CD4-positive, alpha-beta T cell treated with Interleukin-17A for 1 hour (primary cell): ENCODE measurements around the gene SLC22A31.
"Not testable (repeated sequence)": the region's sequence is repeated elsewhere in the genome, so short reads cannot be mapped to it uniquely, and the experiment has no call there.

Experiments used
- DNase-seq: peaks from one replicate; pipeline ENCODE4 v3.0.0-alpha.2; 2020

SLC22A31 gene

DNA sequence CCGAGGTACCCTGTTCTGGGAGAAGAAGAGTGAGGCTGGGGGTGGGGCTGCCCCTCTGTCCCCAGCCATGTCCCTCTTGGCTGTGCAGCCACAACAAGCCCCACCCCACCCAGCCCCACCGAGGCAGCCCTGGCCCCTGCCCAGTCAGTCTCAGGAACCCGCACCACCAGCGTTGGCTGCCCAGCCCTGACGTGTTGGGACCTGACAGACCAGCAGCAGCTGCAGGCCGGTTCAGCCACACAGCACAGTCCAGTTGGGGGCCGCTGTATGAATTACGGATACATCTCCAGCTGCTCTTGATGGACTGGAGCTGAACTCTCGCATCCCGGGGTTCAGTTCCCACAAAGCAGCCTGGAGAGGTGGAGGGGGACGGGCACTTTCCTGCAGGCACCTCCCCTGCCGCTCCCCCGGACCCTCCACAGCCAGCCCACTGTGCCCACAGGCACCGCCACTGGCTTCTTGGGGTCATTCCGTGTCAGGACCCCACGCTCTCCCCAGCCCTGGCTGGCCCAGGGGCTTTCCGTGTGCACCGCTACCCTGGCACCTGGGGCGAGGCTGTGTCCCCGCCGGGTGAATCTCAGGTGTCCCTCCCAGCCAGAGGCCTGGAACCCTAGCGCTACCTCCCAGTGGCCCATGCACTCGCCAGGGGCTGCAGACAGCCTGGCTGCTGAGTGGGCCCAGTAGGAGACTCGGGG, 21.7 kb downstream of the SLC22A31 start:
- no peak for DNase-seq

DNA sequence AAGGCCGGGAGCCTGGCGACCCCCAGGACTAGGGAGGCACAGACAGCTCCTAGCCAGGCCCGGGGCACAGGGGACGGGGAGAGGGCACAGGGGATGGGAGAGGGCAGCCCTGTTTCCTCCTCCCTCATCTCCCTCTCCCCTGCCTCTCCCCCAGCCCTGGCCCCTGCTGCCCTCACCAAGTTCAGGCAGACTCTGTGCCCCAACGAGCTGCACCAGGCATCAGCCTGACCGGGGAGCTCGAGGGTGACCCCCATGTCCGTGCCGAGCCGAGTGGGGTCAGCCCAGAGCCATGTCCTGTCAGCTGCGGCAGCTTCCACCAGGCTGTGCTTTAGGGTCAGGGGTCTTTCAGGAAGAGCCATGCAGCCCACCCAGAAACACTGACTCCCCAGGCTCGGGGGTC, 22.8 kb downstream of the SLC22A31 start:
- DNase-seq = no peak

DNA sequence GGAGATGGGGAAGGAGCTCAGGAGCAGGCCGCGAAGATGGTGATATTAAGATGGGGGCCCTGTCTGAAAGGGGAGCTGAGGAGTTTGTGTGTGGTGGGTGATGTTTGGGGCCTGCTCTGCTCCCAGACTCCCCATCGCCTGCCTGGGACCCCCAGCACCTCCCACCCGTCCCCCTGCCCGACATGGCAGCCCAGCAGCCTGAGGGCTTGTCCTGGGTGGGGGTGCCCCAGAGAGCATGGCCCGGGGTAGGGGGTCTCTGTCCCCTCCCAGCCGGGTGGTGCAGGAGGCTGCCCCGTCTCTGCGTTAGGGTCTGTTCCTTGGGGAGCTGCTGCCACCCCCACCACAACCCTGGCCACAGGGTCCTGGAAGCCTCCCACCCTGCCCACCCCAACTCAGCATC, 23.6 kb downstream of the SLC22A31 start:
- DNase-seq = no peak

DNA sequence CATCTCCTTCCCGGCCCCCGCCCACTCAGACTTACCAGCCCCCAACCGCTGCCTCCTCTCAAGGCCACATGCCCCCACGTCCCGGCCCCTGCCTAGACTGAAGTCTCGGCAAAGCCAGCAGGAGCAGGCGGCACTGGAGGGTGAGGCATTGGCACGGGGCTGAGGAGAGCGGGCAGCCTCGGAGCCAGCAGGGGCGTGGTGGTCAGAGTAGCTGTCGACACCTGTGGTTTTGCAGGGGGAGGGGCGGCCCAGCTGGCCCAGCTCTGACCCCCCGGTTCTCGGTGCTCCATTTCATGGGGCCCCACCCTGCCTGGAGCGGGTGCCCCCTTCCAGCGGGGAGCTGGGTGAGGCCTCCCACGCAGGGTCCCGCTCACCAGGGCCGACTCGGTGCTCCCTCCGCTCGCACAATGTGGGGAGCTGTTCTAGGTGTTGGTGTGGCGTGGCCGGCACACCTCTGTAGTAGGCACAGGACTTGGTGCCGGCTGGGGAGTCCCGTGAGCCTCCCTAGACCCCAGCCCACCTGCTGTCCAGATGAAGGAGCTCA, 24.1 kb downstream of the SLC22A31 start:
- no peak for DNase-seq

DNA sequence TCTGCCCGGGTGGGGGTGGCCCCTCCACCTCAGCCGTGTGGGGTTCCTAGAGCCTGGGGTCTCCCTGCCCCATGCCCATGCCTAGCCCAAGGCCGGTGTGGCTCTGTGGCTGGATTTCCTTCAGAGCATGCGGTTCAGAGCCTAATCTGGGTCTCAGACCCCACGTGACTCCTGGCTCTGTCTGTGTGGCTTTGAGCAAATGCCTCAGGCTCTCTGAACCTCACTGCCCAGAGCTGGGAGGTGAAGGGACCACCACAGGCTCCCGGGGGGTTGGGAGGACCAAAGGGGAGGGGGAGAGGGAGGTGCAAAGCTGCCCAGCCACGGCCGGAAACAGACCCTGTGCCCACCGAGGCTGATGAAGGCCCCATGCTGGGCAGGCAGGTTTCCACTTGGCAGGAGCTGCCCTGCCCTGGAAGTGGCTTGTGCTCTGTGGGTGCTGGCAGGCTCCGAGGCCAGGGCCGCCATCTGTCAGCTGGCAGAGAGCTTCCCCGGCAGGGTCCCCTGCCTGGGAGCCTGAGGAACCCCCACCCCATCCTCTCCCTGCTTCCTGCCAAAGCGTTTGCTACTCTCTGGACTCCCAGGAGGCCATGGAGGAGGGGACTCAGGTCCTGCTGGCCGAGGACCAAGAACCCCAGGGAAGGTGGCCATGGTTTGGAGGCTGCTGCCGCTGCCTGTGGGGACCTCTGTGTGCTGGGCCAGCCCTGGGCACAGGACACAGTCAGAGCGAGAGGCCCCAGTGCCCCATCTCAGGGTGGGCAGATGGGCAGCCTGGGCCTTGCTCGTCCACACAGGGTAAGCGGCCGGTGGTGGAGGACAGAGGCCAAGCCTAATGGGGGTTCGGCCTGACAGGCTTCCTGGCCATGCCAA, 24.8 kb downstream of the SLC22A31 start:
- no peak for DNase-seq

DNA sequence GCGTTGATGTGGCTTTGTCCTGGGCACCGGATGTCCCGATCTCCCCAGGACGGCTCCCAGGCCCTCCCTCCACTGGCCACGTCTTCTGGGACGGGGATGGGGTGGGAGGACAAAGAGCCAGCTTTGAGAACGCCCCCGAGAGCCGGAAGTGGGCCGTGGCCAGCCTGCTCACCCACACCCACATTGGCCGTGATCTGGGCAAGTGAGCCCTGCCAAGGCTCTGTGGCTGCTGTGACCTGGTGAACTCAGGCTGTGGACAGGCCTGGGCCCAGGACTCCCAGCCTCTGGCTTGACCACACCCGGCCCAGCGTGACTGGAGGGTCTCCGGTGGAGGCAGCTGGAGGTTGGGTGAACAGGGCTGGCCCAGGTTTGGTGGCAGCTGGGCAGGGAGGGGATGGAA, 25.5 kb downstream of the SLC22A31 start:
- DNase-seq = no peak

DNA sequence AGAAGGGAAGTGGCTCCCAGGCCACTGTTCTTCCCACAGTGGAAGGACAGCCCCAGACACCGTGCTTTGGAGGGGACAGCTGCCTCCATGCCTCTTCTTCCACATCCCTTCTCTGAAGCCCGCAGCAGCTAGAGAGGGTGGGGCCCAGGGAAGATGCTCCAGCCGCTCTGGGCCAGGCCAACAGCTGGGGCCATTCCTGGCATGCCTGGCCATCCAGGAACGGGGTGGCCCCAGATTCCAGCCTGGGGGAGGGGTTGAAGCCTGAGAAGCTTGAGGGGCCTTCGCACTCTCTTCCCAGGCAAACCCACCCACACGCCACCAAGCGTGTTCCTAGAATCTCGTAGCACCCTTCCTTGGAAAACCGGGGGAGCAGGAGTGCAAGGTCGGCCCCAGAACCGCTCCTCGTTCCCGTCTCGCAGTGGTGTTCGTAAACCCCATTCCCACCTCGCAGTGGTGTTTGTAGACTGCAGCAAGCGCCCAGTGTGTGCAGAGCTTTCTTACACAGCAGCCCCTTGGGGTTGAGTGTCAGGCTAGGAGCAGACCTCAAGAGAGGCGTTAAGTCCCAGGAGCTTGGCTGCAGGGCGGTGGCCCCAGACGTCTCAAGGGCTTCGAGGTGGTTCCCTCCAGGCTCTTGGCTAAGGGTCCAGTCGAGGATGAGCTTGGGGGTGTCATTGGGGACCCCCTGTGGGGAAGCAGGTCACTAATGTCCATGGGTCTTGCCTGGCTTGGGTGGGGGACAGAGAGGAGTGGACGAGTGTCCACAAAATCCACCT, 26.1 kb downstream of the SLC22A31 start:
- no peak for DNase-seq

DNA sequence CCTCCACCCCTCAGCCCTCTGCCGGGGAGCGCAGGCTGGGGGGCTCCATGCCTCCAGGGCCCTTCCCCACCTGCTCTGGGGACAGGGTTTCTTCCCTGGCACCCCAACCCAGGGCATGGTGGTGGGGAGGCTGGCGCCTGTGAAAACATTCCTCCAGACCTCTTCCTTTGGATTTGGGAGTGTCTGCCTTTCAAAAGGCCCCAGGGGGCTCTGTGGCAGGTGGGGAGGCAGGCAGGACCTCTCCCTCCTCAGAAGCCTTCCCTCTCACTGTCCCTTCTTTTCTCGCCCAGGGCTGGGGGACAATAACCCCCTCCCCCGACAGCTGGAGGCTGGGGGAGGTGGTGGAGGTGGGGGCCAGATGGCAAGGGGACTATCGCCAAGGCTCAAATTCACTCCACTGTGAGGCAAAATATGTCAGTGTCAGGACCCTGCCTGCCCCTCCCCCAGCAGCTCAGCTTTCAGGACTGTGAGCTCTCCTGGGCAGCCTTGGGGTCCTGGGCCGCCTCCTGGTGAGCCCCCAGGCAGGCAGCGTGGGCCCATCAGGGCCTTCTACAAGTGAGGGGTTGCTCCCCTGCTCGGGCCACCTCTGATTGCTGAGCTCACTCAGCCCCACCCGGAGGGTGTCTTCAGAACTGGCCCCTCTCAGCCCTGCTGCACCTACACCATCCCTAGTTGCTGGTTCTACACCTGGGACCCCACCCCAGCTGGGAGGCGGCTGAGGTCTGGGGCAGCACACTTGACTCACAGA, 27.0 kb downstream of the SLC22A31 start:
- no peak for DNase-seq

DNA sequence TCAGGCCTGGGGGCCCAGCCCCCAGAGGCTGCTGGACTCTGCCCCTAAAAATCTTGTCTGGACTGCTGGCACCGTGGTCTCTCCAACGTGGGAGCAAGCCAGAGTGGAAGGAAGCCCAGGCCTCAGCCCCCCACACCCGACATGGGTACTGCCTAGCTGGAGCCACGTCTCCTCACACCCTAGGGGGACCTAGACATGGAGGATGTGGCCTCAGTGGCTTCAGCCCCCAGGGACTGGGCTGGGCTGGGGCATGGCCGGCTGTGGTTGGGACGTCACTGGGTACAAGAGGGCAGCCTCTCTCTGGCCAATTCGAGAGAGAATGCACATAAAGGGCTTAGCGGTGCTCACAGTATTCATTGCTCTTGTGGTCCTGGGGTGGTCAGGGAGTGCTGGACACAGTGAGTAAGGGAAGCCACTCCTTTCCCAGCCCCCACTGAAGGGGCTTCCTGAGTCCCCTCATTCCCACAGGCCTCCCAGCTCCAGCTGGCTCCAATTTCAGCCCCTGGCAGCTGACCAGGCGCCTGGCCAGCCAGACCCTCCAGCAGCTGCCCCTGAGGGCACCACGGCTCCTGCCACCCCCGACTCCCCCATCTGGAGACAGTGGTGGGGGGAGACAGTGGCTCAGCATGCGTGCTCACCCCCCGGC, 27.7 kb downstream of the SLC22A31 start:
- no peak for DNase-seq

DNA sequence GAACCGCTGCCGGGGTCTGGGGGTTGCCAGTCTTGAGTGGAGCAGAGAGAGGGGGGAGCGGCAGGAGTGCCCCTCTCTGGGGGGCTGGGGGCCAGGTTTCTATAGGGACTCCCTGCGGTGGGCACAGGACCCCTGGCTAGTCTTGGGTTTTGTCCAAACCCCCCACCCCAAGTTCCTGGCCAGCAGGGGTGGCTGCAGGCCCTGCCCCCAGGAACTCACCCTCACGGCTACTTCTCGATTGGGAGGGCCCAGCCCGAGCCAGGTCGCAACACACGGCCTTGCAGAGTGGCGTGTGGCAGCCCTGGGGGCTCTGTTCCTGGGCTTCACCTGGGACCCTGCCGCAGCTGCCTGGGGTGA, 28.2 kb downstream of the SLC22A31 start:
- DNase-seq = no peak

DNA sequence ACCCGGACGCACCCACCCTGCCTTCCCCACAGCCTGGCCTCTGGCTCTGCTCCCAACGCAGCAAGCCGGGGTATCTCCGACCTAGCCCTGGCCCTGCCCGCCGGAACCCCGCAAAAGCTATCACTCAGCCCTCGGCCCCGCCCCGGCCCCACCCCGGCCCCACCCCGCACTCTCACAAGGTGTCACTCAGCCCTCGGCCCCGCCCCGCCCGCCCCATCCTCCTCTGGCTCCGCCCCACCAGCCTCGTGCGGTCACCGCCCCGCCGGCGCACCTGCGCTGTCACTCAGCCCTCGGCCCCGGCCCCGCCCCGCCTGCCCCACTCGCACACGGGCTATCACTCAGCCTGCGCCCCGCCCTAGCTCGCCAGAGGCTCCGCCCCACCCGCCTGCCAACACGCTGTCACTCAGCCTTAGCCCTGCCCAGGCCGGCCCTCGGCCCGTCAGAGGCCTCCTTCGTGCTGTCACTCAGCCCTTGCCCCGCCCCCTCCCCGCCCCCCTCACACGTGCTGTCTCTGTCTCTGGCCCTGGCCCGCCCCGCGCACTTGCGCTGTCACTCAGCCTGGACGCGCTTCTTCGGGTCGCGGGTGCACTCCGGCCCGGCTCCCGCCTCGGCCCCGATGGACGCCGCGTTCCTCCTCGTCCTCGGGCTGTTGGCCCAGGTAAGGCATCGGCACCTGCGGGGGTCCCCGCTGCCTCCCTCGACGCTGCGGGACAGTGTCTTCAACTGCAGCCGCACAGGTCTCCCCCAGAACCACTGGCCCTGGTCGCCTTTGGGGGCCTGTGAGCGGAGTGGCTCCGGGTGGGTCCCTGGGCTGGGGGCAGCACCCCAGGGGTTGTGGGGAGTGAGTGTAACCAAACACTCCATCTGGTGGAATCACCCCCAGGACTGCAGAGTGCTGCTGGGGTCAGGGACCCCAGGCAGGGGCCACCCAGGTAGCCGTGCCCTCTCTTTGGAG, 28.8 kb downstream of the SLC22A31 start, which contains the start of gene CDH15:
CDH15 (plus strand) TSS at position 533 of the 955 bp plus-strand sequence; CDS start at position 617, 84 bp downstream.
- DNase-seq = peak; percentile 97

DNA sequence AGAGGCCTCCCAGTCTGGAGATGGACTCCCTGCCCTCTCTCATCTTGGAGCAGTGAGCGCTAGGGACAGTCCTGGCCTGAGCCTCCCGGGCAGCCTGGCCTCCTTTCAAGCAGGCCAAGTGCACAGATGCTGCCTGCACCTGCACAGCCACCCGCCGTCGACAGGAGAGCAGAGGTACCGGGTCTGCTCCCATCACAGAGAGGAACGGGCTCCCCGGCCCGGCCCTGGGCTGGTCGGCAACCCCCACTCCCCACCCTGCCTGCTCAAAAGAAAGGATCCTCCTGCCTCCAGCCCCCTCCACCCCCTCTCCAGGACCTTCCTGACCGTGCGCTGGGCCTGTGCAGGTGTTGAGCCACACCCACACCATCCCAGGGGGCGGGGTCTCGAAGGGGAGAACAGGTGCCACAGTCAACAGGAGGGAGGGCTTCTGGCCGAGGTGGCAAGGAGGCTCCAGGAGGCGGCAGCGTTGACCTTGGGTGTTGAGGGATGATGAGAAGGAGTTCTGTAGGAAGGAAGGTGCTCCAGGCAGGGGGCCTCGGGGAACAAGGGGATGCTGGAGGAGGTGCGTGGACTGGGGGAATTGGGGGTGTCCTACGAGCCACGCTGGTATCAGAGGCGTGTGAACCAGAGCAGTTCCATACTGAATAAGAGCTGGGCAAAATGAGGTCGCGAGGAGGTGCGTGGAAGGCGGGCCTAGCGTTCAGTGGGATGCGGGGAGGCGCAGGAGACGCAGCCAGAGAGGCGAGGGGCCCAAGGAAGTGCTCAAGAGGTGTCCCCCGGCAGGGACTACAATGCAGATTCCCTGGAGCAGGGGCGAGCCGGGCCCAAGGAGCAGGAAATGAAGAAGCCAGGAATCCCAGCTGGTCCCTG, 29.8 kb downstream of the SLC22A31 start:
- peak; percentile 16 for DNase-seq

DNA sequence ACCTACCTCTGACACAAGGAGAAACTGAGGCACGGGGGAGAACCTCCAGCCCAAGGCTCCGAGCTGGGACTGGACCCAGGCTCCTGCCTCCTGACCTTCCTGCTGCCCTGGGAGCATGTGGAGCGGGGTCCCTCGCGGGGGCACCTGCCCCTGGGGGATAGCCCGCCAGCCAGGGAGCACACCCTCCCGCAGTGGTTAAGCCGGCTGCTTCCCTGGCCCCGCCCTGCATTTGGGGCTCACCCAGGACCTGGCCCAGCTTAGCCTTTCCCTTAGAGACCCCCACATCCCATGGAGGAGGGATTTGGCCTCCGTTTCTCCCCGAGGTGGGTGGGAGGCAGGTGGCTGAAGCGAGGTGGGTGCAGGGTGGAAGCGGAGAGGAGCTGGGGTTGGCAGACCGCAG, 30.6 kb downstream of the SLC22A31 start:
- DNase-seq = no peak

DNA sequence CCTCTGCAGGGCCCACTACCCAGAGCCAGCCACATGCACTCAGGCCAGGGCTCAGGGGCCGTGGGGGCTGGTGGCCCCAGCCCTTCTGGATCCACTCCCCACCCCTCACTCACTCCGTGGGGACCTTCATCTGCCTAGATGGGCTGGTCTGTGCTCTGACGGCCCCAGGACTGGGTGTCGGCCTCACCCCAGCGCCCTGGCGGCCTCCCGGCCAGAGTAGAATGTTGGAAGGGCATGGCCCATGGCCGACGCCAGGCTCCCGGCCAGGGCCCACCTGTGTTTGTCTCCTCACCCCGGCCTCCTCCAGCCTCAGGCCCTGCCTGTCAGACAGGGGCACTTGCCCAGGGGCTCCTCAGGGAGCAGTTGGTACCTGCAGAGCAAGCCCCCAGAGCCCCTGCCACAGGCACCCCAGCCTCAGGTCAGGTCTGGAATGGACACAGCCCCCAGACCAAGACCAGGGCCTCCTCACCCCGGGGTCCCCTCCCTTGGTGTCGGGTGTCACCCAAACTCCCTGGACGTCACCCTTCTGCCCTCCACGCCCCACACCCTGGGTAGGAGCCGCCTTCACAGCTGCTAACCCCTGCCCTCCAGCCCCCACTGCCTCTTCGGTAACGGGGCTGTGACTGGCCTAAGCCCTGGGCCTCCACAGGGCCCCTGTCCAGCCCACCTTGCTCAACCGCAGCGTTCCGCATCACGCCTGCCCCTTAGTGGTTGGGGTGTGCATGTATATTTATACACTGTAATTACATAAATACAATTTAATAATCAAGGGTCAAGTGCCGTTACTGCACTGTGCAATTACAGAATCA, 31.8 kb downstream of the SLC22A31 start:
- no peak for DNase-seq

DNA sequence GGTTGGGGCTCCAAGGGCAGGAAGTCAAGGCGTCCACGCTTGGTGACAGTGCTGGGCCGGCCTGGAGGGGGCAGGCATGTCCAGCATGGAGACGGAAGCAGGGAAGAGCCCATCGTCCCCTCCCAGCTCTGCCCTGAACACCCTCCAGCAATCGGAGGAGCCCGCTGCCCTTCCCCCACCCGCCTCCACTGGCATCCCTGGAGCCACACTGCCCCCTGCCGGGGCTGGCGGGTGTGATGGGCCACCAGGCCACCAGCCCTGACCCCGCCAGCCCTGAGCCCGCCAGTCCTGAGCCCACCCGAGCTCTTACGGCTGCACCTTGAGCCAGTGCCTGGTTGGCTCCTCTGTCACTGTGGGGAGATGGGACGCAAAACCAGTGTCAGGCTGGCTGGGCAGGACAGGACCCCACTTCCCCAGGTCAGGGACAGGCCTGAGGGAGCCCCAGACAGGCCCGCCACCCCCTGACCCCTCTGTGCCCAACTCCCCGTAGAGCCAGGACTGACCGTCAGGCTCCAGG, 32.9 kb downstream of the SLC22A31 start:
- peak; percentile 81 for DNase-seq

DNA sequence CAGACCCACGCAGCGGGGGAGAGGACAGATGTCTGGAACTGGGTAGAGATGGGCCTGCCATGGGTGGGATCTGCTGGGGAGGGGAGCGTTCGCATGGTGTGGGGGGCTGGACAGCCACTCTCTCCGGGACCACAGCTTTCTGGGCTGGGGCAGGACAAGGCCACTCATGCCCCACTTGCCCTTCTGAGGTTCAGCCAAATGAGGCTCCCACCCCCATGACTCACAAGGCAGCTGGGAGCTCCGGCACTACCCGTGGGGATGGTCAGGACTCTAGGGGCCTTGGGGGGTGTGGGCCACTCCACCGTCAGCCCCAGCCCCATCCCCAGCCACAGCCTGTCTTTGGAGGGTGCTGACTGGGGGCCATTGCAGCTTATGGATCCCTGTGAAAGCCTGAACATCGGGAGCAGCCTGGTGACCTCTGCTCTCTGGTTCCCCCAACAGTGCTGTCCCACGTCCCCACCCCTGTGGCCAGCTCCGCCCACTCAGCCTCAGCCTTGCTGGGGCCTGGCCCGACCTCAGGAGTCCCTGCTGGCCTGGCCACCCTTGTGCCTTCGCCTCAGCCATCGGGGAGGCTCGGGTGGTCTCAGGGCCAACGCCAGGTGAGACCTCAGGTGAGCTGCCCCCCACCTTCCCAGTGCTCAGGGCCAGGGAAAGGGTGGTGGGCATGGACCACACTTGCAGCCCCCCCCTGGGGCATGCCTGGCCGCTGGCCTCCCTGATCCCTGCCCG, 33.5 kb downstream of the SLC22A31 start:
- no peak for DNase-seq

DNA sequence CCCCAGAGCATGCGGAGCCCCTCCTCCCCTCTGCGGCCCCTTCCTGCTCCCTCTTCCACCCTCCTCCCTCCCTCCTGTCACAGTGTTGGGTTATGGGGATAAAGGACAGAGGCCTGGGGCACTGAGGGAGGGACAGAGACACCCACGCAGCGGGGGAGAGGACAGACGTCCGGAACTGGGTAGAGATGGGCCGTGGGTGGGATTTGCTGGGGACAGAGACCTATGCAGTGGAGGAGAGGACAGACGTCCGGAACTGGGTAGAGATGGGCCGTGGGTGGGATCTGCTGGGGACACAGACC, 34.7 kb downstream of the SLC22A31 start:
- DNase-seq = not testable (repeated sequence)
